Measurements from ENCODE around the gene TTC9. TPM values are rescaled to one million over a fixed set of nuclear protein-coding genes. Genes with fewer than 3 reads are reported as not detected.

TTC9 gene
- total RNA-seq, 1 donor, result 0.36 TPM

DNA sequence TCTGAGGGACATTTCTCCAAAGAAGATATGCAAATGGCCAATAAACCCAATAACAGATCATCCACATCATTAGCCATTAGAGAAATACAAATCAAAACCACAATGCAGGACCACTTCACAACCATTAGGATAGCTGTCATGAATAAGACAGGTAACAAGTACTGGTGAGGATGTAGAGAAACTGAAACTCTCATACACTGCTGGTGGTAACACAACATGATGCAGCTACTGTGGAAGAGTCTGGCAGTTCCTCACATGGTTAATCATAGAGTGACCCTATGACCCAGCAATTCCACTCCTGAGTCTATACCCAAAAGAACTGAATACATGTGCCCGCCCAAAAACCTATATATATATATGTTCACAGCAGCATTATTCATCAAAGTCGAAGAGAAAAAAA lies 39.0 kb downstream of the TTC9 start:
- Histone ChIP-seq H4K20me1 (ENCODE audit: insufficient read depth, low read length) (no peaks in the 10 kb centered on the region), H3K27ac (ENCODE audit: low read depth, low read length) (no peak overlapping the region), H3K36me3 (ENCODE audit: insufficient read depth, low read length) (no peaks in the 10 kb centered on the region), H3K4me3 (ENCODE audit: insufficient read depth, low read length) (no peak overlapping the region), H2AFZ (ENCODE audit: low read length) (no peak overlapping the region), H3K4me2 (ENCODE audit: insufficient read depth, low read length) (no peak overlapping the region), H3K9me3 (ENCODE audit: low read depth, low read length) (no peaks in the 10 kb centered on the region), H3K79me2 (ENCODE audit: insufficient read depth, low read length) (no peaks in the 10 kb centered on the region), H3K4me1 (ENCODE audit: insufficient read depth, low read length) (no peaks in the 10 kb centered on the region), H3K27me3 (ENCODE audit: insufficient read depth, low read length) (no peaks in the 10 kb centered on the region)
- DNase-seq (ENCODE audit: insufficient read length, low spot score, missing footprints), result no peak
- TF ChIP-seq, protein P1, sequence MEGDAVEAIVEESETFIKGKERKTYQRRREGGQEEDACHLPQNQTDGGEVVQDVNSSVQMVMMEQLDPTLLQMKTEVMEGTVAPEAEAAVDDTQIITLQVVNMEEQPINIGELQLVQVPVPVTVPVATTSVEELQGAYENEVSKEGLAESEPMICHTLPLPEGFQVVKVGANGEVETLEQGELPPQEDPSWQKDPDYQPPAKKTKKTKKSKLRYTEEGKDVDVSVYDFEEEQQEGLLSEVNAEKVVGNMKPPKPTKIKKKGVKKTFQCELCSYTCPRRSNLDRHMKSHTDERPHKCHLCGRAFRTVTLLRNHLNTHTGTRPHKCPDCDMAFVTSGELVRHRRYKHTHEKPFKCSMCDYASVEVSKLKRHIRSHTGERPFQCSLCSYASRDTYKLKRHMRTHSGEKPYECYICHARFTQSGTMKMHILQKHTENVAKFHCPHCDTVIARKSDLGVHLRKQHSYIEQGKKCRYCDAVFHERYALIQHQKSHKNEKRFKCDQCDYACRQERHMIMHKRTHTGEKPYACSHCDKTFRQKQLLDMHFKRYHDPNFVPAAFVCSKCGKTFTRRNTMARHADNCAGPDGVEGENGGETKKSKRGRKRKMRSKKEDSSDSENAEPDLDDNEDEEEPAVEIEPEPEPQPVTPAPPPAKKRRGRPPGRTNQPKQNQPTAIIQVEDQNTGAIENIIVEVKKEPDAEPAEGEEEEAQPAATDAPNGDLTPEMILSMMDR (IDR thresholded peaks at IDR 0.05; ENCODE audit: extremely low read depth, low read depth, low read length), result no peak

DNA sequence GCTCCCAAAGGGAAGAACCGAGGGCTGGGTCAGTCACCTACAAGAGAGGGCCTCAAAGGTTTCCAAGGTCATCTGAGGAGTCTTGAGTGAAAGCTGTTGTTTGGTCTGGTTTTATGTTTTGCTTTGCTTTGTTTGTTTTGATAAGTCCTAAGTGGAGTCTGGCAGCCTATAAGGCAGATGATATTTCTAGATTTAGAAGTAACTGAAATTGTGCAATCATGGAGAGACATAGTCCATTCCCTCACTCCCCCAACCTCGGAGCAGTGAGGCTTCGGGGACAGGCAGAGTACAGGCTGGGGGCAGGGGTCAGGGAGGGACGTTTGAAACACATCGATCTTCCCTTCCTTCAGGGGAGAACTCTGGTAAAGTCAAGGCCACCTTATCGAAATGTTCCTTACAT lies 42.3 kb downstream of the TTC9 start:
- H3K36me3 ChIP-seq (ENCODE audit: insufficient read depth, low read length), result no peaks in the 10 kb centered on the region
- H3K9me3 ChIP-seq (ENCODE audit: low read depth, low read length), result no peaks in the 10 kb centered on the region
- H2AFZ ChIP-seq (ENCODE audit: low read length), result no peak overlapping the region
- H3K4me2 ChIP-seq (ENCODE audit: insufficient read depth, low read length), result no peak overlapping the region
- TF ChIP-seq, protein P1 (IDR thresholded peaks at IDR 0.05; ENCODE audit: extremely low read depth, low read depth, low read length), result no peak
- H4K20me1 ChIP-seq (ENCODE audit: insufficient read depth, low read length), result no peaks in the 10 kb centered on the region
- H3K4me3 ChIP-seq (ENCODE audit: insufficient read depth, low read length), result no peak overlapping the region
- no peaks in the 10 kb centered on the region for H3K4me1 ChIP-seq (ENCODE audit: insufficient read depth, low read length)
- H3K27me3 ChIP-seq (ENCODE audit: insufficient read depth, low read length), result peaks cover 3% of the 10 kb centered on the region
- no peak for DNase-seq (ENCODE audit: insufficient read length, low spot score, missing footprints)
- H3K79me2 ChIP-seq (ENCODE audit: insufficient read depth, low read length), result no peaks in the 10 kb centered on the region
- H3K27ac ChIP-seq (ENCODE audit: low read depth, low read length), result no peak overlapping the region

DNA sequence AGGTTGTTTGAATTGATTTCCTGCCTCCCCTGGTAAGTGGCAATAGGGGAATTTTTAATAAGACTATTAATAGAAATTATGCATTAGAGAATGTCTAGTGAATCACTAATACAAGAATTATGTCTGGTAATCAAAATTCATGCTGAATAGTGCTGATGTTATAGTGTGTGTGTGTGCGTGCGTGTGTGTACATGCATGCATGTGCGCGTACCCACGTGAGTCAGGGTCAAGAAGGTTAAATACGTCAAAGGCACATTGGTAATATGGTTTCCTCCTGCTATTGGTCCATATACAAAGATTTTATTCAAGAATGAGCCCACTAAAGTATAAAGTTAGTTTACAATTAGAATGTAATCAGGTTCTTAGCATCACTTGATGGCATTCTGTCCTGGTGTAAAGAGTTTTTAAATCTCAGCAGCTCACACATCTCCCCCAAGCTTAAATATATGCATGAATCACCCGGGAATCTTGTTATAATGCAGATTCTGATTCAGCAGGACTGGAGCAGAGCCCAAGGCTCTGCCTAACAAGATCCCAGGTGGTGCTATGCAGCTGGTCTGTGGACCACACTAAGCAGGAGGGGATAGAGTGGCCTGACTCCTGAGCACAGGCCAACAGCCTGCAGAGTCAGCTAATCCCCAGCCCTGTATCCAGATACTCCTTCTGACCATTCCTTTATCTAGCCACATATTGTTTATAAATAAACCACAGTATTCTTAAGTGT lies 43.9 kb downstream of the TTC9 start:
- DNase-seq (ENCODE audit: insufficient read length, low spot score, missing footprints), result no peak

DNA sequence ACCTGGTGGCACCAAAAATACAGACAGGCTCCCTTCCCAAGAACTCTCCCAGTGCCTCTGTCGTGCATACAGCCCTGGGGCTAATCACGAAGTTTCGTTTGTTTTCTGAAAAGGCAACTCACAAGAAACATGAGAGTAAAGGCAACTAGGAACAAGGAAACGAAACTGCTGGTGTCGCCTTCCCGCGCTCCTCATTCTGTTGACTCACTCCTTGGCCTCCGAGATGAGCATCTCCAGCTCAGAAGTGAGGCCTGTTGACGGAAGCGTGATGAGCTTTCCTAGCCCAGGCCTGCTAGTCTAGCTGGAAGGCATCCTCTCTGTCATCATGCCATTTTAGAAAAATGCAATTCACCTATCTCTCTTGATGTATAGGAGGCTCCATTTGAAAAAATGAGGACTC lies 50.5 kb downstream of the TTC9 start:
- no peak overlapping the region for H3K4me3 ChIP-seq (ENCODE audit: insufficient read depth, low read length)
- H2AFZ ChIP-seq (ENCODE audit: low read length), result no peak overlapping the region
- TF ChIP-seq, protein P1 (IDR thresholded peaks at IDR 0.05; ENCODE audit: extremely low read depth, low read depth, low read length), result no peak
- no peaks in the 10 kb centered on the region for H3K4me1 ChIP-seq (ENCODE audit: insufficient read depth, low read length)
- H3K27ac ChIP-seq (ENCODE audit: low read depth, low read length), result no peak overlapping the region
- H3K27me3 ChIP-seq (ENCODE audit: insufficient read depth, low read length), result peaks cover 3% of the 10 kb centered on the region
- DNase-seq (ENCODE audit: insufficient read length, low spot score, missing footprints), result no peak
- no peaks in the 10 kb centered on the region for H3K36me3 ChIP-seq (ENCODE audit: insufficient read depth, low read length)
- H4K20me1 ChIP-seq (ENCODE audit: insufficient read depth, low read length), result no peaks in the 10 kb centered on the region
- H3K79me2 ChIP-seq (ENCODE audit: insufficient read depth, low read length), result no peaks in the 10 kb centered on the region
- no peak overlapping the region for H3K4me2 ChIP-seq (ENCODE audit: insufficient read depth, low read length)
- H3K9me3 ChIP-seq (ENCODE audit: low read depth, low read length), result no peaks in the 10 kb centered on the region

More for the DNA sequence above, 43.9 kb downstream of the TTC9 start:
- Histone ChIP-seq H3K27ac (ENCODE audit: low read depth, low read length) (no peak overlapping the region), H4K20me1 (ENCODE audit: insufficient read depth, low read length) (no peaks in the 10 kb centered on the region), H3K27me3 (ENCODE audit: insufficient read depth, low read length) (peaks cover 3% of the 10 kb centered on the region), H3K4me2 (ENCODE audit: insufficient read depth, low read length) (no peak overlapping the region), H3K4me3 (ENCODE audit: insufficient read depth, low read length) (no peak overlapping the region), H3K36me3 (ENCODE audit: insufficient read depth, low read length) (no peaks in the 10 kb centered on the region), H3K79me2 (ENCODE audit: insufficient read depth, low read length) (no peaks in the 10 kb centered on the region), H2AFZ (ENCODE audit: low read length) (no peak overlapping the region), H3K9me3 (ENCODE audit: low read depth, low read length) (no peaks in the 10 kb centered on the region), H3K4me1 (ENCODE audit: insufficient read depth, low read length) (no peaks in the 10 kb centered on the region)
- TF ChIP-seq, protein P1 (IDR thresholded peaks at IDR 0.05; ENCODE audit: extremely low read depth, low read depth, low read length), result no peak

All from osteoblast (primary cell).